SJSA1 (cell line): ENCODE data around the gene TBC1D10A. TPM values are rescaled to one million over a fixed set of nuclear protein-coding genes. Genes with fewer than 3 reads are reported as not detected.

Experiments used
- DNase-seq, 2 experiments: peaks; one replicate each; pipeline ENCODE4 v3.0.0-alpha.2; 2015 to 2020; ENCODE audit warnings: low spot score in 2 of 2, low read depth in 1 of 2
- H3K27ac ChIP-seq: fragments of 250-450 bp; sonication (Bioruptor Pico); 2 replicates; pipeline ENCODE4 v1.5.1; 2020; ENCODE audit warnings: mild to moderate bottlenecking, moderate library complexity
- H3K27me3 ChIP-seq: fragments of 250-450 bp; sonication (Bioruptor Pico); replicated peaks from 2 replicates; pipeline ENCODE4 v1.5.1; 2020; ENCODE audit warnings: mild to moderate bottlenecking, moderate library complexity
- H3K36me3 ChIP-seq: fragments of 250-450 bp; sonication (Bioruptor Pico); 2 replicates; pipeline ENCODE4 v1.5.1; 2020; ENCODE audit warnings: mild to moderate bottlenecking
- H3K4me1 ChIP-seq: fragments of 250-450 bp; sonication (Bioruptor Pico); replicated peaks from 2 replicates; pipeline ENCODE4 v1.6.1; 2021; ENCODE audit warnings: mild to moderate bottlenecking
- H3K4me3 ChIP-seq: fragments of 250-450 bp; sonication (Bioruptor Pico); 2 replicates; pipeline ENCODE4 v1.5.1; 2020; ENCODE audit warnings: mild to moderate bottlenecking
- H3K9me3 ChIP-seq: fragments of 250-450 bp; sonication (Bioruptor Pico); replicated peaks from 2 replicates; pipeline ENCODE4 v1.5.1; 2020; ENCODE audit warnings: mild to moderate bottlenecking
- total RNA-seq: library from RNA; depleted of rRNA; stranded (reverse); fragments of >200 nt; shearing (Covaris generic); gene quantifications from 2 replicates; pipeline ENCODE4 v1.2.3, GENCODE V29; 2014; rRNA removed

The TBC1D10A gene
- total RNA-seq = 17.4 and 18.1 TPM in 2 replicates

GRCh38 chr22:30326706-30327362, at the start of gene TBC1D10A:
Gene TBC1D10A (minus strand): TSS chr22:30326941. CDS start chr22:30326881, 60 bp downstream.
- Histone ChIP-seq H3K27me3 (no peaks in the 10 kb centered on the region), H3K27ac (peak within 1 kb of the TSS; percentile 75), H3K9me3 (peaks cover 3% of the 10 kb centered on the region), H3K36me3 (peaks cover 50% of the 10 kb centered on the region), H3K4me1 (peaks cover 29% of the 10 kb centered on the region), H3K4me3 (peak within 1 kb of the TSS; percentile 99)
- peak; percentile 82 to 88 for DNase-seq

GRCh38 chr22:30375312-30375849, 48.6 kb upstream of the TBC1D10A start:
- Histone ChIP-seq H3K36me3 (0 out of 2 replicates have a peak, but pooled peaks cover 3% of the 10 kb centered on the region), H3K27me3 (no peaks in the 10 kb centered on the region), H3K4me3 (no peak overlapping the region), H3K27ac (no peak overlapping the region), H3K9me3 (no peaks in the 10 kb centered on the region), H3K4me1 (no peaks in the 10 kb centered on the region)
- no peak for DNase-seq

- Histone ChIP-seq H3K27ac (no peak overlapping the region), H3K9me3 (no peaks in the 10 kb centered on the region), H3K36me3 (0 out of 2 replicates have a peak, but pooled peaks cover 3% of the 10 kb centered on the region), H3K4me3 (no peak overlapping the region), H3K27me3 (no peaks in the 10 kb centered on the region), H3K4me1 (no peaks in the 10 kb centered on the region)
- no peak for DNase-seq
Measured at GRCh38 chr22:30373331-30374325, 46.9 kb upstream of the TBC1D10A start.

GRCh38 chr22:30372915-30373314, 46.2 kb upstream of the TBC1D10A start:
- Histone ChIP-seq H3K27ac (no peak overlapping the region), H3K27me3 (no peaks in the 10 kb centered on the region)

GRCh38 chr22:30371981-30372380, 45.2 kb upstream of the TBC1D10A start:
- H3K27me3 ChIP-seq = no peaks in the 10 kb centered on the region
- DNase-seq = no peak
- H3K36me3 ChIP-seq = no peaks in the 10 kb centered on the region
- no peak overlapping the region for H3K4me3 ChIP-seq
- no peak overlapping the region for H3K27ac ChIP-seq
- no peaks in the 10 kb centered on the region for H3K4me1 ChIP-seq
- H3K9me3 ChIP-seq = no peaks in the 10 kb centered on the region

More at GRCh38 chr22:30372915-30373314, 46.2 kb upstream of the TBC1D10A start:
- Histone ChIP-seq H3K4me1 (no peaks in the 10 kb centered on the region), H3K4me3 (no peak overlapping the region), H3K36me3 (0 out of 2 replicates have a peak, but pooled peaks cover 3% of the 10 kb centered on the region), H3K9me3 (no peaks in the 10 kb centered on the region)
- DNase-seq = no peak

- no peak for DNase-seq
- Histone ChIP-seq H3K27ac (no peak overlapping the region), H3K4me3 (no peak overlapping the region)
Measured at GRCh38 chr22:30371321-30371720, 44.6 kb upstream of the TBC1D10A start.

GRCh38 chr22:30370641-30371230, 44.0 kb upstream of the TBC1D10A start:
- Histone ChIP-seq H3K27ac (no peak overlapping the region), H3K9me3 (no peaks in the 10 kb centered on the region), H3K4me1 (no peaks in the 10 kb centered on the region), H3K4me3 (no peak overlapping the region), H3K36me3 (no peaks in the 10 kb centered on the region), H3K27me3 (no peaks in the 10 kb centered on the region)
- DNase-seq = no peak

More at GRCh38 chr22:30371321-30371720, 44.6 kb upstream of the TBC1D10A start:
- no peaks in the 10 kb centered on the region for H3K9me3 ChIP-seq
- no peaks in the 10 kb centered on the region for H3K36me3 ChIP-seq
- no peaks in the 10 kb centered on the region for H3K4me1 ChIP-seq
- no peaks in the 10 kb centered on the region for H3K27me3 ChIP-seq

- no peaks in the 10 kb centered on the region for H3K27me3 ChIP-seq
- no peaks in the 10 kb centered on the region for H3K36me3 ChIP-seq
- no peak overlapping the region for H3K27ac ChIP-seq
- DNase-seq = no peak
- H3K4me1 ChIP-seq = no peaks in the 10 kb centered on the region
- H3K9me3 ChIP-seq = no peaks in the 10 kb centered on the region
- H3K4me3 ChIP-seq = no peak overlapping the region
Measured at GRCh38 chr22:30368420-30368819, 41.7 kb upstream of the TBC1D10A start.

GRCh38 chr22:30365891-30366290, 39.1 kb upstream of the TBC1D10A start:
- Histone ChIP-seq H3K27ac (no peak overlapping the region), H3K27me3 (no peaks in the 10 kb centered on the region), H3K9me3 (no peaks in the 10 kb centered on the region; the same call in 1 of the 2 replicates), H3K4me3 (no peak overlapping the region), H3K4me1 (no peaks in the 10 kb centered on the region), H3K36me3 (no peaks in the 10 kb centered on the region)
- no peak for DNase-seq

- no peaks in the 10 kb centered on the region; the same call in 1 of the 2 replicates for H3K9me3 ChIP-seq
- no peaks in the 10 kb centered on the region for H3K4me1 ChIP-seq
- H3K36me3 ChIP-seq = no peaks in the 10 kb centered on the region
- H3K4me3 ChIP-seq = no peak overlapping the region
- H3K27me3 ChIP-seq = no peaks in the 10 kb centered on the region
- no peak overlapping the region for H3K27ac ChIP-seq
- no peak for DNase-seq
Measured at GRCh38 chr22:30362651-30363281, 36.0 kb upstream of the TBC1D10A start.

- Histone ChIP-seq H3K27me3 (no peaks in the 10 kb centered on the region), H3K36me3 (no peaks in the 10 kb centered on the region; the same call in 1 of the 2 replicates), H3K4me1 (no peaks in the 10 kb centered on the region), H3K4me3 (no peak overlapping the region), H3K27ac (no peak overlapping the region), H3K9me3 (no peaks in the 10 kb centered on the region; the same call in 1 of the 2 replicates)
- DNase-seq = no peak
Measured at GRCh38 chr22:30361916-30362650, 35.3 kb upstream of the TBC1D10A start.

GRCh38 chr22:30358541-30358940, 31.8 kb upstream of the TBC1D10A start:
- Histone ChIP-seq H3K36me3 (peaks cover 26% of the 10 kb centered on the region), H3K27ac (no peak overlapping the region), H3K27me3 (no peaks in the 10 kb centered on the region), H3K4me1 (peaks cover 10% of the 10 kb centered on the region), H3K4me3 (no peak overlapping the region), H3K9me3 (no peaks in the 10 kb centered on the region; the same call in 1 of the 2 replicates)
- no peak for DNase-seq
